Smooth muscle cell (in vitro differentiated cells): ENCODE measurements around the gene MND1. TPM values are rescaled to one million over a fixed set of nuclear protein-coding genes. Genes with fewer than 3 reads are reported as not detected.
"Not testable (repeated sequence)": the region's sequence is repeated elsewhere in the genome, so short reads cannot be mapped to it uniquely, and the experiment has no call there.

Experiments used
- DNase-seq: peaks from one replicate; lab custom pipeline; 2025; ENCODE audit not compliant: unreplicated experiment; lab: John Stamatoyannopoulos, UW
- H2AFZ ChIP-seq: fragments of 200-600 bp; sonication (generic); 2 replicates; pipeline ENCODE4 v1.6.0; 2016; ENCODE audit warnings: antibody characterized with exemption, low read depth, mild to moderate bottlenecking
- H3F3A ChIP-seq: fragments of 200-600 bp; sonication (generic); 2 replicates; pipeline ENCODE4 v1.6.0; 2017; ENCODE audit warnings: antibody characterized with exemption, low read depth
- H3K27ac ChIP-seq: fragments of 200-600 bp; sonication (generic); 2 replicates; pipeline ENCODE4 v1.5.1; 2016; ENCODE audit warnings: low read depth, mild to moderate bottlenecking
- H3K27me3 ChIP-seq: fragments of 200-600 bp; sonication (generic); 2 replicates; pipeline ENCODE4 v1.6.1; 2016; ENCODE audit warnings: low read depth, mild to moderate bottlenecking
- H3K36me3 ChIP-seq: fragments of 200-600 bp; sonication (generic); 2 replicates; pipeline ENCODE4 v1.5.1; 2016; ENCODE audit warnings: low read depth
- H3K4me1 ChIP-seq: fragments of 200-600 bp; sonication (generic); 2 replicates; pipeline ENCODE4 v1.5.1; 2016; ENCODE audit warnings: low read depth
- H3K4me2 ChIP-seq: fragments of 200-600 bp; sonication (generic); 2 replicates; pipeline ENCODE4 v1.6.0; 2016; ENCODE audit warnings: mild to moderate bottlenecking
- H3K4me3 ChIP-seq: fragments of 200-600 bp; sonication (generic); 2 replicates; pipeline ENCODE4 v1.5.1; 2016; ENCODE audit warnings: mild to moderate bottlenecking
- H3K79me2 ChIP-seq: fragments of 200-600 bp; sonication (generic); 2 replicates; pipeline ENCODE4 v1.6.0; 2016; ENCODE audit warnings: low read depth, mild to moderate bottlenecking
- H3K9ac ChIP-seq: fragments of 200-600 bp; sonication (generic); 2 replicates; pipeline ENCODE4 v1.6.0; 2016; ENCODE audit warnings: low read depth
- H3K9me3 ChIP-seq: fragments of 200-600 bp; sonication (generic); replicated peaks from 2 replicates; pipeline ENCODE4 v1.5.1; 2016; ENCODE audit warnings: low read depth
- H4K20me1 ChIP-seq: fragments of 200-600 bp; sonication (generic); 2 replicates; pipeline ENCODE4 v1.6.0; 2016; ENCODE audit warnings: low read depth
- WGBS: methylation state at CpG from one replicate; pipeline ENCODE4 v1.1.7; 2016; ENCODE audit warnings: low lambda C conversion rate; 5-methylcytosine and 5-hydroxymethylcytosine counted together
- polyA plus RNA-seq: library from polyadenylated mRNA; unstranded; fragments of >200 nt; fragmentation: Nextera tagmentation; extraction: Ambion mirVana; gene quantifications from 2 replicates; pipeline ENCODE4 v1.2.1, GENCODE V29; 2016
- small RNA-seq: library from RNA; depleted of rRNA; stranded (forward); fragments of <200 nt; gene quantifications from one replicate; pipeline ENCODE3, GENCODE V24; 2014
- total RNA-seq: library from RNA; depleted of rRNA; stranded (reverse); fragments of >200 nt; gene quantifications from 2 replicates; pipeline ENCODE4 v1.2.3, GENCODE V29; 2014
- TF ChIP-seq, protein P1 (sequence below): fragments of 200-600 bp; sonication (generic); IDR thresholded peaks from 2 replicates; pipeline ENCODE4 v1.5.1; 2017; ENCODE audit warnings: borderline replicate concordance, mild to moderate bottlenecking, antibody characterized with exemption; ENCODE audit not compliant: insufficient read depth, poor library complexity, severe bottlenecking

MND1 gene
- total and polyA plus RNA-seq, 2 experiments from 2014 or later = 1.7 to 3.1 TPM

DNA sequence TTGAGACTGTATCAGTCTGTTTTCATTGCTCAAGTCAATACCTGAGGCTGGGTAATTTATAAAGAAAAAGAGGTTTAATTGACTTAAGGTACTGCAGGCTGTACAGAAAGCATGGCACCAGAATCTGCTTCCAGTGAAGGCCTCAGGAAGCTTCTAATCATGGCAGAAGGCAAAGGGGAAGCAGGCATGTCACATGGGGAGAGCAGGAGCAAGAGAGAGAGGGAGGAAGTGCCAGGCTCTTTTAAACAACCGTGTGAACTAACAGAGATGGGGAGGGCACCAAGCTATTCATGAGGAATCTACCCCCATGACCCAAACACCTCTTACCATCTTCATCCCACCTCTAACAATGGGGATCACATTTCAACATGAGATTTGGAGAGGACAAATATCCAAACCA is 114.5 kb downstream of the MND1 start:
- no peaks in the 10 kb centered on the region for H4K20me1 ChIP-seq
- 88% methylated on average over 1 of the region's 1 CpG for WGBS
- no peak for DNase-seq
- TF ChIP-seq, protein P1, sequence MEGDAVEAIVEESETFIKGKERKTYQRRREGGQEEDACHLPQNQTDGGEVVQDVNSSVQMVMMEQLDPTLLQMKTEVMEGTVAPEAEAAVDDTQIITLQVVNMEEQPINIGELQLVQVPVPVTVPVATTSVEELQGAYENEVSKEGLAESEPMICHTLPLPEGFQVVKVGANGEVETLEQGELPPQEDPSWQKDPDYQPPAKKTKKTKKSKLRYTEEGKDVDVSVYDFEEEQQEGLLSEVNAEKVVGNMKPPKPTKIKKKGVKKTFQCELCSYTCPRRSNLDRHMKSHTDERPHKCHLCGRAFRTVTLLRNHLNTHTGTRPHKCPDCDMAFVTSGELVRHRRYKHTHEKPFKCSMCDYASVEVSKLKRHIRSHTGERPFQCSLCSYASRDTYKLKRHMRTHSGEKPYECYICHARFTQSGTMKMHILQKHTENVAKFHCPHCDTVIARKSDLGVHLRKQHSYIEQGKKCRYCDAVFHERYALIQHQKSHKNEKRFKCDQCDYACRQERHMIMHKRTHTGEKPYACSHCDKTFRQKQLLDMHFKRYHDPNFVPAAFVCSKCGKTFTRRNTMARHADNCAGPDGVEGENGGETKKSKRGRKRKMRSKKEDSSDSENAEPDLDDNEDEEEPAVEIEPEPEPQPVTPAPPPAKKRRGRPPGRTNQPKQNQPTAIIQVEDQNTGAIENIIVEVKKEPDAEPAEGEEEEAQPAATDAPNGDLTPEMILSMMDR = no peak
- no peaks in the 10 kb centered on the region for H3F3A ChIP-seq
- no peak overlapping the region for H3K4me3 ChIP-seq
- H3K4me1 ChIP-seq = no peaks in the 10 kb centered on the region
- H3K4me2 ChIP-seq = no peak overlapping the region
- H3K79me2 ChIP-seq = no peaks in the 10 kb centered on the region
- no peak overlapping the region for H2AFZ ChIP-seq
- H3K36me3 ChIP-seq = no peaks in the 10 kb centered on the region
- no peak overlapping the region for H3K27ac ChIP-seq
- no peak overlapping the region for H3K9ac ChIP-seq
- no peaks in the 10 kb centered on the region for H3K27me3 ChIP-seq
- H3K9me3 ChIP-seq = no peaks in the 10 kb centered on the region

DNA sequence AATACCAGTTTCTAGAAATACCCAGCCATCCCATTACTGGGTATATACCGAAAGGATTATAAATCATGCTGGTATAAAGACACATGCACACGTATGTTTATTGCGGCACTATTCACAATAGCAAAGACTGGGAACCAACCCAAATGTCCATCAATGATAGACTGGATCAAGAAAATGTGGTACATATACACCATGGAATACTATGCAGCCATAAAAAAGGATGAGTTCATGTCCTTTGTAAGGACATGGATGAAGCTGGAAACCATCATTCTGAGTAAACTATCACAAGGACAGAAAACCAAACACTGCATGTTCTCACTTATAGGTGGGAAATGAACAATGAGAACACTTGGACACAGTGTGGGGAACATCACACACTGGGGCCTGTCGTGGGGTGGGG is 117.1 kb downstream of the MND1 start:
- not testable (repeated sequence) for H3K9me3 ChIP-seq, H2AFZ ChIP-seq, H4K20me1 ChIP-seq, H3K9ac ChIP-seq, H3K4me2 ChIP-seq, DNase-seq, H3K79me2 ChIP-seq, H3K4me3 ChIP-seq, H3K27me3 ChIP-seq, H3K27ac ChIP-seq, H3K4me1 ChIP-seq, H3K36me3 ChIP-seq
- 80% methylated on average over 4 of the region's 4 CpGs for WGBS
- H3F3A ChIP-seq = peaks cover 12% of the 10 kb centered on the region

DNA sequence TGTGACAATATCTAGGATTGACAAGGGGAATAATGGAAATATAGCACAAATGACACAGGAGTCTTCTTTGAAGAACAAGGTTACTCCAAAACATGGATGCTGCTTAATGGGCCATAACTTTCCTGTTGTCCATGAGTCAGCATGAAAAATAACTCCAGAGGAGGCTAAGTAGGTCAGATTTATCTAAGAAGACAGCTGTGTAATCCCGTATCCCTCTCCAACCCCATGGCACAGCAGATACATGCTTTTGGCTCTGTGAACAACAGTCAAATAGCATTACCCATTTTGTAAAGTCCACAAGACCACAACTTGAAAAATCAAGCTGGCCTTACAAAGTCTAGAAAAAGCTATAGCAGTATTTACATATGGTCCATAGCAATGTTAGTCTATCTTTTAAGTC is 119.6 kb downstream of the MND1 start:
- no peaks in the 10 kb centered on the region for H3K27me3 ChIP-seq
- TF ChIP-seq, protein P1 = no peak
- H3K9ac ChIP-seq = no peak overlapping the region
- DNase-seq = no peak
- no peaks in the 10 kb centered on the region for H3K9me3 ChIP-seq
- no peaks in the 10 kb centered on the region for H3K36me3 ChIP-seq
- no peak overlapping the region for H3K4me3 ChIP-seq
- peaks cover 8% of the 10 kb centered on the region for H4K20me1 ChIP-seq
- H3K4me1 ChIP-seq = peaks cover 9% of the 10 kb centered on the region
- 19% methylated on average over 1 of the region's 1 CpG for WGBS
- H2AFZ ChIP-seq = no peak overlapping the region
- H3K4me2 ChIP-seq = no peak overlapping the region
- peaks cover 4% of the 10 kb centered on the region for H3K79me2 ChIP-seq
- H3K27ac ChIP-seq = no peak overlapping the region
- H3F3A ChIP-seq = peaks cover 12% of the 10 kb centered on the region

Small RNA genes within 50 kb of the gene (small RNA-seq; reads per million reads assigned to genes)
- 0.08 reads per million for gene RN7SL419P

Other genes starting within 250 kb of the MND1 start
- gene TRIM2, start 140.2 kb upstream of the MND1 start, total RNA-seq = 29.4 and 33.4 TPM in 2 replicates
- 8.0 and 9.1 TPM in 2 replicates for gene TRIM2, start 140.2 kb upstream of the MND1 start, polyA plus RNA-seq
- 6.7 and 12.9 TPM in 2 replicates for gene TMEM131L, start 121.7 kb downstream of the MND1 start, total RNA-seq
- gene TMEM131L, start 121.7 kb downstream of the MND1 start, polyA plus RNA-seq = 2.6 and 4.3 TPM in 2 replicates